Tibial artery (tissue), 4 donors: ENCODE measurements around the gene RPL26.

Source experiments
- DNase-seq, 2 donors: peaks; one replicate each; pipeline ENCODE4 v3.0.0-alpha.2; 2019
- H3K27ac ChIP-seq, 2 donors: fragments of 200-600 bp; sonication (generic) in 1 of 2; 1 replicate in 1 of 2; 2 replicates in 1 of 2; pipeline ENCODE4 v1.5.1; 2018 to 2019; ENCODE audit warnings: mild to moderate bottlenecking in 1 of 2
- H3K27me3 ChIP-seq, 2 donors: fragments of 200-600 bp; sonication (generic) in 1 of 2; one replicate each; pipeline versions ENCODE4 v1.5.1 to v1.6.0; 2016 to 2019
- H3K36me3 ChIP-seq, 3 donors: fragments of 200-600 bp; sonication (generic) in 2 of 3; one replicate each; pipeline ENCODE4 v1.5.1; 2016 to 2019; ENCODE audit warnings: mild to moderate bottlenecking in 2 of 3
- H3K4me1 ChIP-seq, 4 donors: fragments of 200-600 bp; sonication (generic) in 2 of 4; 1 replicate in 3 of 4; 2 replicates in 1 of 4; pipeline ENCODE4 v1.5.1; 2016 to 2019
- H3K4me3 ChIP-seq, 2 donors: fragments of 200-600 bp; sonication (generic) in 1 of 2; 1 replicate in 1 of 2; 2 replicates in 1 of 2; pipeline ENCODE4 v1.5.1; 2018 to 2019; ENCODE audit warnings: mild to moderate bottlenecking in 2 of 2
- H3K9me3 ChIP-seq, 3 donors: fragments of 200-600 bp; sonication (generic) in 1 of 3; one replicate each; pipeline ENCODE4 v1.5.1; 2016 to 2019
- intact Hi-C: fragments of 100-400 bp; cut with DNase I; formaldehyde crosslinking; loops from one replicate; pipeline ENCODE4 v1.15.0; 2023; ENCODE audit warnings: low total_unique reads
- TF ChIP-seq, protein P1 (sequence below), 2 experiments: fragments of 200-600 bp in 1 of 2; fragments of 450-650 bp in 1 of 2; IDR thresholded peaks; one replicate each; pipeline ENCODE4 v1.5.1; 2017 to 2019; ENCODE audit warnings: antibody characterized with exemption in 2 of 2, mild to moderate bottlenecking in 1 of 2, moderate library complexity in 1 of 2

RPL26 gene

DNA sequence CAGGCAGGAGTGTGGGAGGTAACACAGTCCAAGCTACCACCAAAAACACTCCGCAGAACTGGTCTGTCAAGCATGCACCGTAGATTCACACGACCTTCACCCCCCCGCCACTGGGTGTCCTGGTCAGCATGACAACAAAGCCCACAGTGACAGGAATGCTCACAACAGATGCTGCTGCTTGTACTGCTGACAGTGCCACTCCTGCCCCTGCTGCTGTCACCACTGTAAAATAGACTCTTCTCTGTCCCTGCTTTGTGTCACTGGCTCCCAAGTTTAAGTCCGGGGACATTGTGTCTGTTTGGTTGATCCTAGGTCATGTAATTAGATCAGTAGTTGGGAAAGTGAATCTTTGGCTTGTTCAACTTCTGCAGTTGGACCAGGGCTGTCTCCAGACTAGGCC, 50.3 kb downstream of the RPL26 start:
- intact Hi-C loops: no loop called here
- no peak overlapping the region for H3K27ac ChIP-seq
- H3K9me3 ChIP-seq: no peaks in the 10 kb centered on the region
- no peaks in the 10 kb centered on the region for H3K36me3 ChIP-seq
- H3K4me1 ChIP-seq: peaks cover 0 to under 1% (median 0%) of the 10 kb centered on the region in 4 donors
- no peak overlapping the region for H3K4me3 ChIP-seq
- TF ChIP-seq, protein P1, sequence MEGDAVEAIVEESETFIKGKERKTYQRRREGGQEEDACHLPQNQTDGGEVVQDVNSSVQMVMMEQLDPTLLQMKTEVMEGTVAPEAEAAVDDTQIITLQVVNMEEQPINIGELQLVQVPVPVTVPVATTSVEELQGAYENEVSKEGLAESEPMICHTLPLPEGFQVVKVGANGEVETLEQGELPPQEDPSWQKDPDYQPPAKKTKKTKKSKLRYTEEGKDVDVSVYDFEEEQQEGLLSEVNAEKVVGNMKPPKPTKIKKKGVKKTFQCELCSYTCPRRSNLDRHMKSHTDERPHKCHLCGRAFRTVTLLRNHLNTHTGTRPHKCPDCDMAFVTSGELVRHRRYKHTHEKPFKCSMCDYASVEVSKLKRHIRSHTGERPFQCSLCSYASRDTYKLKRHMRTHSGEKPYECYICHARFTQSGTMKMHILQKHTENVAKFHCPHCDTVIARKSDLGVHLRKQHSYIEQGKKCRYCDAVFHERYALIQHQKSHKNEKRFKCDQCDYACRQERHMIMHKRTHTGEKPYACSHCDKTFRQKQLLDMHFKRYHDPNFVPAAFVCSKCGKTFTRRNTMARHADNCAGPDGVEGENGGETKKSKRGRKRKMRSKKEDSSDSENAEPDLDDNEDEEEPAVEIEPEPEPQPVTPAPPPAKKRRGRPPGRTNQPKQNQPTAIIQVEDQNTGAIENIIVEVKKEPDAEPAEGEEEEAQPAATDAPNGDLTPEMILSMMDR (IDR thresholded peaks at IDR 0.05): no peak
- no peak for DNase-seq
- peaks cover 0 to 14% of the 10 kb centered on the region in 2 donors for H3K27me3 ChIP-seq

DNA sequence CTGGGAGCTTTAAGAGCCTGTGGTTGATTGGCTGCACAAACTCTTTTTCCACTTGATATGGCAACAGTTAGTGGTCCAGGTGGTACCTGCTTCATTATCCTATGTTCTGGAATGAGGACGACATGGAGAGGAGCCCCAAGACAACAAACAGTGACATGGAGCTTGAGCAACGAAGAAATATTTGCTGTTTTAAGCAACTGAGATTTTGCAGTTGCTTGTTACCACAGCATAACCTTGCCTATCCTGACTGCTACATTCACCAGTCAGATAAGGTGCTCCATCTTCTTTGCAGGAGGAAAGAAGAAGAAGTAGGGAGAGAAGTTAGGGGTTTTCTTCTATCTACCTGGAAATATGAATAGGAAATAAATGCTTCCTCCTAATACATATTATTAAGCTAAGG, 50.9 kb downstream of the RPL26 start:
- Histone ChIP-seq H3K27ac (no peak overlapping the region), H3K4me3 (no peak overlapping the region), H3K27me3 (peaks cover 0 to 19% of the 10 kb centered on the region in 2 donors), H3K9me3 (no peaks in the 10 kb centered on the region), H3K36me3 (no peaks in the 10 kb centered on the region), H3K4me1 (peaks cover 0 to 4% (median 3%) of the 10 kb centered on the region in 4 donors)
- no peak for DNase-seq
- TF ChIP-seq, protein P1 (IDR thresholded peaks at IDR 0.05): no peak
- intact Hi-C loops: no loop called here
